ENCODE measurements around the gene ETV7.

- TF ChIP-seq CTCF (IDR thresholded peaks at IDR 0.05; ENCODE audit: borderline replicate concordance, extremely low read depth, low read length, poor library complexity, severe bottlenecking): no peak
- no peak for TF ChIP-seq EZH2 (IDR thresholded peaks at IDR 0.05; ENCODE audit: borderline replicate concordance, low read depth, low read length, severe bottlenecking)
Measured at GRCh38 chr6:36361071-36361470, 26.4 kb downstream of the ETV7 start.

Measured in DND-41 (cell line).